T follicular helper cell (primary cell): Measurements from ENCODE around the gene RPS21.
"Not testable (repeated sequence)": the region's sequence is repeated elsewhere in the genome, so short reads cannot be mapped to it uniquely, and the experiment has no call there.

Source experiments
- DNase-seq: peaks from one replicate; pipeline ENCODE4 v3.0.0-alpha.2; 2020; ENCODE audit warnings: low read depth

RPS21 gene

GRCh38 chr20:62365814-62366369, 21.0 kb upstream of the RPS21 start:
- DNase-seq: no peak

- DNase-seq: no peak
These were observed 20.4 kb upstream of the RPS21 start for GRCh38 chr20:62366370-62367135.

- DNase-seq: no peak
These were observed 19.7 kb upstream of the RPS21 start, which contains the start of gene LAMA5 for GRCh38 chr20:62367136-62367632. LAMA5 (minus strand) TSS chr20:62367312; CDS start chr20:62367245, 67 bp downstream.

DNA sequence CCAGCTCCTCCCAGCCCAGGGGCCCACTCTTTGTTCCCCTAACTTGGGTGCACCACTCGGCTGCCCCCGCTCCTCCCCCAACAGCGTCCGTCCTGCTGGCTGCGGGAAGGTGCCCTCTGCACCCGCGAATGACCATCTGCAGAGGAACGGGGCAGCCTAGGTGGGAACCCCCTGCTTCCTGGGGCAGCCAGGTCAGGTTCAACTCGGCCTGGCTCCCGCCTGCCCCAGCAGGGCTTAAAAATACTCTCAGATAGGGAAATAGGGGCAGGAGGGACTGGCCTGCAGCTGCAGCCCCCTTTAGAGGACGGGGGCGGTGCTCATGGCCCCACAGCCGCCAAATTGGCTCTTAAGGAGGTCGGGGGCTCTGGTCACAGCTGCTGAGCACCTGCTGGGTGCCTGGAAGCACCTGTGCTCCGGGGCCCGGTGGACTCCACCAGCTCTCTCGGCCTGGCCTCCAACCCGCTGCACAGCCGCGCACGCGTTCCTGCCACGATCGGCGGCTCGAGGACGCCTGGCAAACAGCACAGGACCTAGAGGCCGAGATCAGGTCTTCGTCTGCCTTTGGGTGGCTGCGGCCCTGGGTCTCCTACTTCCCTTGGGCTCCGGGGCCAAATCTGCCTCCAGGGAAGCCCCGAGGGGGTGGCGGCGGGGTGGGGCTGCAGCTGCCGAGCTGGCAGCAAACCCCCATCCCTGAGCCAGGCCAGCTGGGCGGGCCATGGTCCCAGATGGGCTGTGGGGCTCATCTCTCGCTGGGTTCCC, 19.1 kb upstream of the RPS21 start:
- no peak for DNase-seq

GRCh38 chr20:62368392-62368975, 18.4 kb upstream of the RPS21 start:
- no peak for DNase-seq

- no peak for DNase-seq
These were observed 17.7 kb upstream of the RPS21 start for GRCh38 chr20:62368976-62369814.

GRCh38 chr20:62369815-62370114, 17.1 kb upstream of the RPS21 start:
- no peak for DNase-seq

DNA sequence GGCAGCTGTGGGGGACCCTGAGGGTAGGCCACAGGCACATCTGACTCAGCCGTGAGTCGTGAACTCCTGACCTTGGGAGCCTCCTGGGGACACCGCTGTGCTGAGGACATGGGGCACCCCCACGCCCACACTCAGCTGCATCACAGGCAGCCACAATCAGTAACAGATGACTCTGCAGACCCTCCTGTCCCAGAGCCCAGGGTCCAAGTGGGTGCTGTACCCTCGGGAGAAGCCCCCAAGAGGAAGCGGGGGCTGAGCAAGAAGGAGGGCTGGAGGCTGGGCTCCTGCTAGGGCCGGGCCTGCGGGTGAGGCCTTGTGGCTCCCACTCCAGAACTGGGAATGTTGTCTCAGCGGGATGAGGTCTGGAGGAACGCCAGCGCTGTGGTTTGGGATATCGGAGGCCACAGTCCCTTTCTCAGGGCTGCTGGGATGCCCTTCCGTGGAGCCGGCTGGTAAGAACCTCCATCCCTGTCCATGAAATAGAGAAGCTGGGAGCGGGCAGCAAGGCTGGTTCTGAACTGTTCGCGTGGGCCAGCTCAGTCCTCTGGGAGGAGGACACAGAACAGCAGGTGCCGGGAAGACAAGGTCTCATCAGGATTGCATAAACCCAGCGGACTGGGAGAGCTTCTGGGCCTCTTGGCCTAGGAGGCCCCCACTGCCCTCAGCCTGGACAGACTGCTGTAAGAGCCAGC, 16.6 kb upstream of the RPS21 start:
- no peak for DNase-seq

DNA sequence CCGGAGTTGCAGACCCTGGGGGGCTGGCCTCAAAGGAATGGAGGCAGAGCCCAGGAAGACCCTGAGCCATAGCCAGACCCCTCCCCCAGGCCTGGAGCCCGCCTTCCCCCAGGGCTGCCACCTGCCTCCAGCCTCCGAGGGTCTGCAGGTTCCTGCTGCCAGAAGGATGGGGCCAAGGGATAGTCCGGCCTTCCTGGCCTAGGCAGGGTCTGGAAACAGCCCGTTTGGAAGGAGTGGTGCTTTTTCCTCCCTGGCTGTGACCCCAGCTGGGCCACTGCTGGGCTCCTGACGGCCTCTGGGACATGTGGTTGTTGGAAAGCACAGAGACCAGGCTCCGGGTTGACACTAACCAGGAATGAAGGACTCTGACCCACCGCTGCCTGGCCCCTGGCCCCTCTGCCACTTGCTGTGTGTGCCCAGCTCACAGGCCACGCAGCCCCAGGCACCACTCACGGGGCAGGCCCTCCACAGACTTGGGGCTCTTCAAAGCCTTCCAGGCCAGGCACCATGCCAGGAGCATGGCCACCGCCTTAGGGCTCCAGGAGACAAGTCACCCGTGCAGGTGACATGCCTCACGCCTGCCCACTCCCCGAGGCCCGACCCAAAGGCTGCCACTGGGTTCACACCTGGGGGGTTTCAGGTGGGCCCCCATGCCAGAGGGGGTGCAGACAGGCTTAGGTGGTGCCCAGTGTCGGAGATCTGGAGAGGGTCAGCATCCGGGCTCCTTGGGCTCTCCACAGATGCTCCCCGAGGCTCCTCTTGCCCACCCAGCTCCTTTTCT, 15.9 kb upstream of the RPS21 start:
- no peak for DNase-seq

DNA sequence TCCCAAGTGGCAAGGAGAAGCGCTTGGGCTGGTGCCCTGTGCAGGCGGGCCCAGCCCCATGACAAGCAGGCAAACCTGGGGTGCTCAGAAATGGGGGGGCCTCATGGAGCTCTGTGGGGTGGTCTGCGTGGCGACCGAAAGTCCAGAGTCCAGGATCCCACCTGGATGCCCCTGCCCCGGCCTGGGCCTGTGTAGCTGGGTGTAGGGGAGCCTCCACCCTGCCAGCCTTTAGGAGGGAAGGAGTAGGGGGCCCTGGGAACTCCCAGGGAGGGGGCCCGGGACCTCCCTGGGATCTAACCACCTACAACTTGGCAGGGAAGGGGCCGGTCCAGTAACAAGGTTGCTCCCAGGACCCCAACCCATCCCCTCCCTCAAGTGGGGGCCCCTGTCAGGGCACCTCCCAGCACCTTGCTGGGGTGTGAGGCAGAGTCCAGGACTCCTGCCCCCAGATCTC, 15.3 kb upstream of the RPS21 start:
- DNase-seq: no peak

GRCh38 chr20:62372042-62372993, 14.6 kb upstream of the RPS21 start:
- DNase-seq: no peak

- DNase-seq: not testable (repeated sequence)
These were observed 13.2 kb upstream of the RPS21 start for GRCh38 chr20:62373631-62374179.

DNA sequence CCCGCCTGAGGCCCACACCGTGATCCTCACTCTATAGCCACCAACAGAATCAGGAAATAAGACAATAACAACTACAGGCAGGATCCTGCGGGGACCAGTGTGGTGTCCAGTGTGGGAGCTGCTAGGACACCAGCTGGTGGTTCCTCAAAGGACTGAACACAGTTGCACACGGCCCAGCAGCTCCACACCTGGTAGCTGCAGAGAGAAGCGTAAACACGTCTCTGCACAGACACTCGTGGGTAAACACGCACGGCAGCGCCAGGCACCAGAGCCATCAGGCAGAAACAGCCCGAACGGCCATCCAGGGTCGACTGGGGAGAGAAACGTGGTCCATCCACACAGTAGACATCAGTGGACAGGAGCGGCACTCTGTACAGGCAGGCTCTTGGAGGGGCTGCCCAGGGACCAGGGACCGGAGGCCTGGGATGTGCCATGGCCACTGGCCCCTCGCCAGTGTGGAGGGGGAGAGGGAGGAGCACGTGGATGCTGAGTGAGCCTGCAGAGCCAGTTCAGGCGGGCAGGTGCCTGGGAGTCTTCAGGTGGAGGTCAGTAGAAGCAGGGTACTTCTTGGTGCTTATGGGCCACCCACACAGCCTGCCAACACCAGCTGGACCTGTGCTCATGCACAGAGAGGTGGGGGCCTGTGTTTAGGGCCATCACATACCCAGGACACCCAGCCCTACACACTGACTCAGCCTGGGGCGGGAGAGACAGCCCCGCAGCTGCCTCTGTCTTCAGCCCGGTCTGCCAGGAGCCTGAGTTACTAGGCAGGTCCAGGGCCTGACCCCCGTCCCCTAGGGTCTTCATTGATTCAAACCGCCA, 12.4 kb upstream of the RPS21 start:
- DNase-seq: no peak

GRCh38 chr20:62376112-62377063, 10.5 kb upstream of the RPS21 start:
- DNase-seq: no peak

GRCh38 chr20:62377064-62377461, 9.8 kb upstream of the RPS21 start:
- no peak for DNase-seq

GRCh38 chr20:62377615-62378178, 9.2 kb upstream of the RPS21 start:
- DNase-seq: no peak
